Stimulated activated CD8-positive, alpha-beta memory T cell treated with anti-CD3 and anti-CD28 coated beads, Interleukin-2, amount 100 ng/mL, for 1 hour (primary cell): ENCODE measurements around the gene SPSB1.

ENCODE experiments used
- DNase-seq, 2 donors: peaks; one replicate each; pipeline ENCODE4 v3.0.0-alpha.2; 2020; ENCODE audit warnings: low read depth in 2 of 2

The SPSB1 gene

GRCh38 chr1:9279172-9279840 is 13.4 kb upstream of the SPSB1 start:
- DNase-seq, result no peak

GRCh38 chr1:9280015-9280860 is 12.5 kb upstream of the SPSB1 start:
- no peak for DNase-seq

- DNase-seq, result no peak
Observed at GRCh38 chr1:9281071-9281827, 11.4 kb upstream of the SPSB1 start.

- no peak for DNase-seq
Observed at GRCh38 chr1:9281908-9282695, 10.6 kb upstream of the SPSB1 start.

- DNase-seq, result no peak
Observed at GRCh38 chr1:9282696-9282955, 10.1 kb upstream of the SPSB1 start.

GRCh38 chr1:9284061-9284460 is 8.6 kb upstream of the SPSB1 start:
- DNase-seq, result no peak

- DNase-seq, result no peak
Observed at GRCh38 chr1:9286556-9286955, 6.1 kb upstream of the SPSB1 start.

- DNase-seq, result peak; percentile 73 to 74
Observed at GRCh38 chr1:9289090-9289534, 3.6 kb upstream of the SPSB1 start.

- DNase-seq, result no peak
Observed at GRCh38 chr1:9289711-9290485, 2.8 kb upstream of the SPSB1 start.

GRCh38 chr1:9291914-9292360 is 757 bp upstream of the SPSB1 start:
- DNase-seq, result no peak

- no peak for DNase-seq
Observed at GRCh38 chr1:9293241-9293532, 493 bp downstream of the SPSB1 start.

- peak in 1 of 2 donors; percentile 9 for DNase-seq
Observed at GRCh38 chr1:9293533-9294404, 1.1 kb downstream of the SPSB1 start.

- no peak for DNase-seq
Observed at GRCh38 chr1:9294405-9294773, 1.7 kb downstream of the SPSB1 start.

- no peak for DNase-seq
Observed at GRCh38 chr1:9294910-9295636, 2.4 kb downstream of the SPSB1 start.

GRCh38 chr1:9295884-9296283 is 3.2 kb downstream of the SPSB1 start:
- DNase-seq, result no peak

GRCh38 chr1:9296850-9297249 is 4.2 kb downstream of the SPSB1 start:
- no peak for DNase-seq

- no peak for DNase-seq
Observed at GRCh38 chr1:9297831-9298230, 5.1 kb downstream of the SPSB1 start.

GRCh38 chr1:9298282-9298681 is 5.6 kb downstream of the SPSB1 start:
- no peak for DNase-seq
